IPS-15b (cell line): ENCODE data around the gene CCSER1.

Experiments
- H3K27me3 ChIP-seq: one replicate; pipeline ENCODE4 v1.6.1; 2013; ENCODE audit warnings: low read length; ENCODE audit not compliant: control insufficient read depth, insufficient read depth
- H3K36me3 ChIP-seq: one replicate; pipeline ENCODE4 v1.6.1; 2013; ENCODE audit warnings: low read length; ENCODE audit not compliant: control insufficient read depth, insufficient read depth
- H3K4me1 ChIP-seq: one replicate; pipeline ENCODE4 v1.6.1; 2013; ENCODE audit warnings: mild to moderate bottlenecking, low read length; ENCODE audit not compliant: control insufficient read depth, insufficient read depth
- H3K4me3 ChIP-seq: one replicate; pipeline ENCODE4 v1.5.1; 2013; ENCODE audit warnings: low read depth, low read length
- H3K9ac ChIP-seq: one replicate; pipeline ENCODE4 v1.6.1; 2013; ENCODE audit warnings: low read depth, mild to moderate bottlenecking, low read length
- H3K9me3 ChIP-seq: one replicate; pipeline ENCODE4 v1.6.1; 2013; ENCODE audit warnings: mild to moderate bottlenecking, low read length; ENCODE audit not compliant: control insufficient read depth, insufficient read depth

Gene CCSER1

DNA sequence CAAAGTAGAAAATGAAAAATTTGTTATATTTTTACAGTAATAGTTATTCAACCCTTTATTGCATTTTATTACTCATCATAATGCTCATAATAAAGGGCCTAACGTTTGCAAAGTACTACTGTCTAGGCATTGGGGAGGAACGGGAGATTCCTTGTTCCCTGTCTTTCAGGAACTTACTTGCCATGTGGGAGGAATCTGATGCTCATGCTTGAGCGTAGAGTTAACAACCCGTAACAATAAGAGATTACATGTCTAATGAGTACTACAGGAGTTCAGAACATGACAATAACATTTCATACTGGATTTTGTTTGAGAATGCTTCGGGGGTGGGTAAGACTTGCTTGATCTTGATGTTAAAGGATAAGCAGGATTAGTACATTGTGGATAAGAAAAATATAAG is 2.9 kb downstream of the CCSER1 start:
- H3K27me3 ChIP-seq = peaks cover 35% of the 10 kb centered on the region
- H3K4me1 ChIP-seq = peaks cover 4% of the 10 kb centered on the region
- no peaks in the 10 kb centered on the region for H3K9me3 ChIP-seq
- H3K36me3 ChIP-seq = no peaks in the 10 kb centered on the region
- no peak overlapping the region for H3K4me3 ChIP-seq
- no peak overlapping the region for H3K9ac ChIP-seq

DNA sequence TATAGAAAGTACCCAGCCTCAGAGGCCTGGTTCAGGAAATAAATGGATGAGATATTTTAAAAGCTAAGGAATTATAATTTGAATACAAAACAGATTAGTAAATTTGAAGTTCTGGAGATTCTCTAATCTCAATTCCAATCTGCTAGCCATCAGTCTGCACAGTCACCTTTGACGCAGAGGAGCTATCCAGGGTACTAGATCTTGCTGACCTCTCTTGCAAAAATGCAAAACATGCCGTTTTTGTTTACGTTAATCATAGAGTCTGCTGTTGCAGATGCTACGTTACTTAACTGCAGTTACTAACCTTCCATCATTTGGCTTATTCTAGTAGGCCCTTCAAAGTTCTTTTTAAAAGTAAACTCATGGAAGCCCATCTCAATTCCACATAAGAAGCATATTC is 10.4 kb downstream of the CCSER1 start:
- H3K36me3 ChIP-seq = no peaks in the 10 kb centered on the region
- no peak overlapping the region for H3K4me3 ChIP-seq
- no peaks in the 10 kb centered on the region for H3K27me3 ChIP-seq
- H3K9me3 ChIP-seq = no peaks in the 10 kb centered on the region
- no peaks in the 10 kb centered on the region for H3K4me1 ChIP-seq
- no peak overlapping the region for H3K9ac ChIP-seq

GRCh38 chr4:90142081-90142480 is 14.9 kb downstream of the CCSER1 start:
- no peak overlapping the region for H3K4me3 ChIP-seq
- H3K36me3 ChIP-seq = no peaks in the 10 kb centered on the region
- H3K9ac ChIP-seq = no peak overlapping the region
- H3K4me1 ChIP-seq = no peaks in the 10 kb centered on the region
- no peaks in the 10 kb centered on the region for H3K27me3 ChIP-seq
- H3K9me3 ChIP-seq = no peaks in the 10 kb centered on the region

GRCh38 chr4:90145319-90145718 is 18.1 kb downstream of the CCSER1 start:
- Histone ChIP-seq H3K4me3 (no peak overlapping the region), H3K9me3 (no peaks in the 10 kb centered on the region), H3K36me3 (no peaks in the 10 kb centered on the region), H3K27me3 (no peaks in the 10 kb centered on the region), H3K4me1 (no peaks in the 10 kb centered on the region), H3K9ac (no peak overlapping the region)

DNA sequence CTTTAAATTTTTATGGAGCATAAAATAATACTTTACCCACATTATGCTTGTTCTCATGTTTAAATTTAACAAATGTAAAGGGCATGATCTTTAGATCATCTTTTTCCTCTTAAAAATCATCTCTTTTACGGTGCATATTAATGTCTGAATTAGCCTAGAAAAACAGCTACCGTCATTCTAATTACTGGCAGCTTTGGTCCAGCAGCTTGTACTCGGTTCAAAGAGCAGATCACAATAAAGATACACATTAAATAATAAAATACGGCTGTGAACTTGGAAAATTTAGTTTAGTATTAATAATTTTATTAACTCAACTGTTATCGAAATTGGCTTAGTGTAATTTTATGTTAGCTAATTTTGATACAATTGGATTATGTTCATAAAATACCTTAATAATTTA is 19.1 kb downstream of the CCSER1 start:
- H3K9ac ChIP-seq = no peak overlapping the region

DNA sequence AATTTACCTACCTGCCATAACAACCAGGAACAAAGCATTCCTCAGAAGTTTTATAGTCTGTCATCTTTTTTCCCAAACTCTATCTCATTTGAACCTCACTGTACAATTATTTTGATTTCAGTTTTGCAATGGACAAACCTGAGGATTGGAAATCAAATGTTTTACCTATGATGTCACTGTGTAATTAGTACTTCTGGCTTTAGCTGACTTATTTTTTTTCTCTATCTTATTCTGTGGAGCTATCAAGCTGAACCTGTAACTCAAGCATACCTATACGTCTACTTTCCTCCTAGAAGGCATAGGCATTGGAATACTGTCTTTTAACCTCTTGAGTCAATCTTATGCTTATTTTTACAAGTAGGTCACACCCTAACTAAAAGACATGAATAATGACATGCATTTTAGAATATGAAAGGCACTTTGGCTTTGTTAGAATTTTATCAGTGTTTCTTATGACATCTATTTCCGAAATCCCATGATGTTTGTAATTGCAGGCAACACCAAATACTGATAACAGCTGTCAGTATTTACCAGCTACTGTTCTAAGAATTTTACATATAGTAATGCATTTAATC is 21.5 kb downstream of the CCSER1 start:
- Histone ChIP-seq H3K9me3 (no peaks in the 10 kb centered on the region), H3K4me3 (no peak overlapping the region), H3K27me3 (no peaks in the 10 kb centered on the region), H3K36me3 (no peaks in the 10 kb centered on the region), H3K4me1 (no peaks in the 10 kb centered on the region), H3K9ac (no peak overlapping the region)

More for the DNA sequence above, 19.1 kb downstream of the CCSER1 start:
- Histone ChIP-seq H3K27me3 (no peaks in the 10 kb centered on the region), H3K4me3 (no peak overlapping the region), H3K4me1 (no peaks in the 10 kb centered on the region), H3K36me3 (no peaks in the 10 kb centered on the region), H3K9me3 (no peaks in the 10 kb centered on the region)

DNA sequence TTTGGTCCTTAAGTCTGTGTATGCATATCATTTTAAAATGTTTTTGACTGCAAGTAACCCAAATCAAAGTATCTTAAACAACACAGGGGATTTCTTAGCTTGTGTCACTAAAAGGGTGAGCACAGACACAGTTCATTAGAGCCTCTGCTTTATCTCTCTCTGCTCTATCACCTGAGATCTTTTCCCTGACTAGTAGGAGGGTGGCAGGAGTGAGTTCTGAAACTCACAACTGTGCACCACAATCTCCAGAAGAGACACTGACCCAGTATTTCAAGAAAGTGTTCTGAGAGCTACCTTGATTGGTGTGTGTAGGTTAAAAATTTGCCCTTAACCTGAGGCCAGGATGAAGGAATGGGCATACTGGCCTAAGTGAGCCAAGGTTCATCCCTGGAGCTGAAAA is 24.8 kb downstream of the CCSER1 start:
- no peaks in the 10 kb centered on the region for H3K9me3 ChIP-seq
- no peaks in the 10 kb centered on the region for H3K4me1 ChIP-seq
- H3K27me3 ChIP-seq = no peaks in the 10 kb centered on the region
- H3K9ac ChIP-seq = no peak overlapping the region
- no peak overlapping the region for H3K4me3 ChIP-seq
- no peaks in the 10 kb centered on the region for H3K36me3 ChIP-seq

- Histone ChIP-seq H3K4me3 (no peak overlapping the region), H3K27me3 (no peaks in the 10 kb centered on the region), H3K9ac (no peak overlapping the region), H3K36me3 (no peaks in the 10 kb centered on the region), H3K4me1 (no peaks in the 10 kb centered on the region), H3K9me3 (peaks cover 3% of the 10 kb centered on the region)
These were observed 32.0 kb downstream of the CCSER1 start for GRCh38 chr4:90159193-90159592.

- Histone ChIP-seq H3K4me3 (no peak overlapping the region), H3K36me3 (no peaks in the 10 kb centered on the region), H3K9me3 (peaks cover 3% of the 10 kb centered on the region), H3K9ac (no peak overlapping the region), H3K4me1 (no peaks in the 10 kb centered on the region), H3K27me3 (no peaks in the 10 kb centered on the region)
These were observed 32.9 kb downstream of the CCSER1 start for GRCh38 chr4:90160044-90160443.

- Histone ChIP-seq H3K4me3 (no peak overlapping the region), H3K36me3 (no peaks in the 10 kb centered on the region), H3K27me3 (no peaks in the 10 kb centered on the region), H3K9ac (no peak overlapping the region), H3K4me1 (no peaks in the 10 kb centered on the region), H3K9me3 (peaks cover 3% of the 10 kb centered on the region)
These were observed 35.4 kb downstream of the CCSER1 start for GRCh38 chr4:90162566-90162965.

- Histone ChIP-seq H3K9me3 (no peaks in the 10 kb centered on the region), H3K4me1 (no peaks in the 10 kb centered on the region)
These were observed 36.7 kb downstream of the CCSER1 start for GRCh38 chr4:90163872-90164271.

DNA sequence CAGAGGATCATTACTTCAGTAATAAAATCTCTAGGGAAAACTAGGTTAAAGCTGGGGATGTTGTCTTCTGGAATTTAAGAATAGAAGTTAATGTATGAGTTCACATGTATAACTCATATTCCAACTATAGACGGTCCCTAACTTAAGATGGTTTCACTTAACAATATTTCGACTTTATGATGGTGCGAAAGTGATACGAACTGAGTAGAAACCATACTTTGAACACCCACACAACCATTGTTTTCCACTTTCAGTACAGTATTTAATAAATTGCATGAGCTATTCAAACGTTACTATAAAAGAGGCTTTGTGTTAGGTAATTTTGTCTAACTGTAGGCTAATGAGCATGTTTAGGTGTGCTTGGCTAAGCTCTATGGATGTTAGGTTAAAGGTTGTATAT is 38.7 kb downstream of the CCSER1 start:
- Histone ChIP-seq H3K27me3 (no peaks in the 10 kb centered on the region), H3K36me3 (no peaks in the 10 kb centered on the region), H3K4me3 (no peak overlapping the region), H3K4me1 (no peaks in the 10 kb centered on the region), H3K9ac (no peak overlapping the region), H3K9me3 (no peaks in the 10 kb centered on the region)

More at GRCh38 chr4:90163872-90164271, 36.7 kb downstream of the CCSER1 start:
- Histone ChIP-seq H3K9ac (no peak overlapping the region), H3K36me3 (no peaks in the 10 kb centered on the region), H3K4me3 (no peak overlapping the region), H3K27me3 (no peaks in the 10 kb centered on the region)
